ENCODE measurements around the gene ADK.

The ADK gene

GRCh38 chr10:74246495-74246894, 95.5 kb downstream of the ADK start:
- DNase-seq (ENCODE audit: low read depth in 2 of 2), result no peak
- TF ChIP-seq CTCF (IDR thresholded peaks at IDR 0.05; ENCODE audit: low read depth, low read length), result no peak
- H3K4me3 ChIP-seq (replicated peaks in 1 of 2; ENCODE audit: low read depth in 2 of 2, low read length in 2 of 2), result no peak overlapping the region

DNA sequence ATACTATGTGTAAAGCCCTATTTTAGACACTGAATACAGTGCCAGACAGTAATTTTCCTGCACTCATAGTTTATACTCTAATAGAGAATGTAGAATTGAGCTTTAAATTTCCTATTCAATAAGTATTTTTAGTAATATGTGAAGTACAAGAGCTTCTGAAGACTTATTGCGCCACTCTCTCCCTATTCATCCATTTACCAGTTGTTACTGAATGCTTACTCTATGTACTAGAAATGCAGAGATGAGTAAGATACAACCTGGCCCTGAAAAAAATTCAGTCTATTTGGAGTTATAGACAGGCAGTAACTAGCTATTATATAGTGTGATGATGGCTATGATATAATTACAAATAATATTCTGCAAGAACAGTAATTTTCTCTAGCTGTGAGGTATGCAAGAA, 98.8 kb downstream of the ADK start:
- H3K4me3 ChIP-seq (replicated peaks in 1 of 2; ENCODE audit: low read depth in 2 of 2, low read length in 2 of 2), result no peak overlapping the region
- no peak for TF ChIP-seq CTCF (IDR thresholded peaks at IDR 0.05; ENCODE audit: low read depth, low read length)
- peak in 1 of 2 donors; percentile 65 for DNase-seq (ENCODE audit: low read depth in 2 of 2)

- TF ChIP-seq CTCF (IDR thresholded peaks at IDR 0.05; ENCODE audit: low read depth, low read length), result no peak
- no peak for DNase-seq (ENCODE audit: low read depth in 2 of 2)
- H3K4me3 ChIP-seq (replicated peaks in 1 of 2; ENCODE audit: low read depth in 2 of 2, low read length in 2 of 2), result no peak overlapping the region
These were observed 104.2 kb downstream of the ADK start for GRCh38 chr10:74255214-74255613.

DNA sequence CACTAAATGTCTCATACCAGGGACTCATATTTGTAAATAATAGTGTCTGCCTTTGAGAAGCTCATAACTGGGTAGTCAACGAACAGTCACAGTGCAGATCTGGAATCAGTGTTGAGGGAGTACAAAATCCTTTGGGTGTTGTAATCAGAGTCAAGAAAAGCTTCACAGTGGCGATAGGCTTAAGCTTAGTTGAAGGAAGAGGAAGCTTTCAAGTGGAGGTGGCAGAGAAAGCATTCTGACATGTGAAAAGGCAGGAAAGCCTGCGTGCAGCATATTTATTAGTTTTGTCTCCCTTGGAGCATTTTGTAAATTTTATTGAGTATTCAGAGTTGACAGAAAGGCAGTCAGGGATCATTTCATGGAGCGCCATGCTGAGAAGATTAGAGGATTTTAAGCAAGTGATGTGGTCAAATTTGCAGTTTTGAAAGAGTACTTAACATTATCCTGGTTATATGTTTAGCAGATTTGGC, 104.9 kb downstream of the ADK start:
- no peak overlapping the region for H3K4me3 ChIP-seq (replicated peaks in 1 of 2; ENCODE audit: low read depth in 2 of 2, low read length in 2 of 2)
- peak in 1 of 2 donors; percentile 27 for DNase-seq (ENCODE audit: low read depth in 2 of 2)
- no peak for TF ChIP-seq CTCF (IDR thresholded peaks at IDR 0.05; ENCODE audit: low read depth, low read length)

- H3K4me3 ChIP-seq (replicated peaks in 1 of 2; ENCODE audit: low read depth in 2 of 2, low read length in 2 of 2), result no peak overlapping the region
- no peak for DNase-seq (ENCODE audit: low read depth in 2 of 2)
- TF ChIP-seq CTCF (IDR thresholded peaks at IDR 0.05; ENCODE audit: low read depth, low read length), result no peak
These were observed 111.8 kb downstream of the ADK start for GRCh38 chr10:74262856-74263255.

DNA sequence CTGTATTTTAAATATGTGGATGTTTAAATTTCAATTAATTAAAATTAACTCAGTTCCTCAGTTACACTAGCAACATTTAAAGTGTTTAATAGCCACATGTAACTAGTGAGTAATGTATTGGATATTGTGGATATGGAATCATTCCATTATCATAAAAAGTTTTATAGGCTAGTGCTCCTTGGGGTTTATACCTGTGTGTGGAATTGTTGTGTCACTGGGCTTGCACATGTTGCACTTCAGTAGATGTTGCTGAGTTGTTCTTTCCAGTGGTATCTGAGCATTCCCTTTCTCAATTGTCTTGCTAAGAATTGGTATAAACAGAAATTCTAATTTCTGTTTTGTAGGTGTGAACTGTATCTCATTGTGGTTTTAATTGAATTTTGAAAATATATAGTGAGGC, 113.0 kb downstream of the ADK start:
- no peak overlapping the region for H3K4me3 ChIP-seq (replicated peaks in 1 of 2; ENCODE audit: low read depth in 2 of 2, low read length in 2 of 2)
- DNase-seq (ENCODE audit: low read depth in 2 of 2), result no peak
- TF ChIP-seq CTCF (IDR thresholded peaks at IDR 0.05; ENCODE audit: low read depth, low read length), result no peak

- no peak overlapping the region for H3K4me3 ChIP-seq (replicated peaks in 1 of 2; ENCODE audit: low read depth in 2 of 2, low read length in 2 of 2)
- TF ChIP-seq CTCF (IDR thresholded peaks at IDR 0.05; ENCODE audit: low read depth, low read length), result no peak
- no peak for DNase-seq (ENCODE audit: low read depth in 2 of 2)
These were observed 121.3 kb downstream of the ADK start for GRCh38 chr10:74272288-74272687.
